Activated CD8-positive, alpha-beta memory T cell treated with anti-CD3 and anti-CD28 coated beads, Interleukin-2, amount 50 U/mL, for 24 hours (primary cell): ENCODE measurements around the gene ULK1.

Experiments
- DNase-seq: peaks from one replicate; pipeline ENCODE4 v3.0.0-alpha.2; 2020; ENCODE audit errors: extremely low read depth

The ULK1 gene

DNA sequence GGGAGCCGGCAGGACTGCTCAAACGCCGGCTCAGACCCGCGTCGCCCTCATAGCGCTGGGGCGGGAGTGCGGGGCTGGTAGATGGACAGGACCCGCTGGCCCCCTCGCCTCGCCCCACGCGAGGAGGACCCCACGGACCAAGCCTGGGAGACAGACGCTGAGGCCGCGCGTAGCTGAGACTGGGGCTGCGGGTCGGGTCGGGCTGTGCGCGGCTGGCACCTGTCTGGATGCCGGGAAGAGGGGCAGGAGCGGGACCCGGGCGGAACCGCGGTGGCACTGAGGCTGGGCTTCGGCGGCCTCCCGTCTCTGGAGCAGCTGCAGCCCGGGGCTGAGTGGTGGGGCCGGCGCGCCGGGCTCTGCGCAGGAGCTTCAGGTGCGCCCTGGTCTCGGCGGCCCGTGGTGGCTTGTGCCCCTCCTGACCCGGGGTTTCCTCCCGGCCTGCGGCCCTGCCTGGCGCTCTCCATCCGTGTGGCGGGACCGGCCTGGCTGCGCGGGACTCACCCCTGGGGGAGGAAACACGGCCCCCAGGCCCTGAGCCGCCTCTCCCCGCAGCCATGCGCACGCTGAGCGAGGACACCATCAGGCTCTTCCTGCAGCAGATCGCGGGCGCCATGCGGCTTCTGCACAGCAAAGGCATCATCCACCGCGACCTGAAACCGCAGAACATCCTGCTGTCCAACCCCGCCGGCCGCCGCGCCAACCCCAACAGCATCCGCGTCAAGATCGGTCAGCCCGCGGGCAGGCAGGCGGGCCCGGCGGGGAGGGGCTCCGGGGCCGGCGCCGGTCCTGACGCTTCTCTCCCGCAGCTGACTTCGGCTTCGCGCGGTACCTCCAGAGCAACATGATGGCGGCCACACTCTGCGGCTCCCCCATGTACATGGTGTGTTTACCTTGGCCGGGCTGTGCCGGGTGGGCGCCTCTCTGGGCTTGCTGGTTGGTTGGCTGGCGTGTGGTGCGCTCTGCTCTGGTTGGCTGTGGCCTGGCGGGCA is 14.0 kb downstream of the ULK1 start:
- DNase-seq = no peak

DNA sequence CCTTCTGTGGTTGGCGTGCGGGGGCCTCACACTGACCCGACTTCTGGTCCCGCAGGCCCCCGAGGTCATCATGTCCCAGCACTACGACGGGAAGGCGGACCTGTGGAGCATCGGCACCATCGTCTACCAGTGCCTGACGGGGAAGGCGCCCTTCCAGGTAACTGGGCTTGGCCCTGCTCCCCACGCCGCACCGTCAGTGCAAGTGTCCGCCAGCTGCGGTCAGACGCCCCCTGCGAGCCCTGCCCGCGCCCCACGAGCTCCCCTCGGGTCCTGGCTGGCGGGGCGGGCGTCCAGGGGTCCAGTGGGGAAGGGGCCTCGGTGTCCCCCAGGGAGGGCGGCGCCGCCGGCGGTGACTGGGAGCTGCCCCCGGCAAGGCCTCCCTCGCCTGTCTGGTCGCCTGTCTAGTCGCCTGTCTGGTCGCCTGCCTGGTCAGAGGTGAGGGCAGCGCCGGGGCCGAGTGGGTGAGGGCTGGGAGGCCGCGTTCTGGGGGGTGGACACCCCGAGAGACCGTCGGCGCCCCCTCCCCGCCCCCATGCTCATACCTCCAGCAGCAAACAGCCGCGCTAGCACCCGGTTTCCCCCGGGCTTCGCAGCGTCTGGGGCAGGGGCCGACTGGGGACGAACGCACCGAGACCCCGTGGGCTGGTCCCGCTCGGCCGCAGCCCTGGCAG is 14.8 kb downstream of the ULK1 start:
- DNase-seq = no peak

- DNase-seq = no peak
Measured at GRCh38 chr12:131909752-131910219, 15.4 kb downstream of the ULK1 start.

GRCh38 chr12:131910302-131911027 is 16.0 kb downstream of the ULK1 start:
- no peak for DNase-seq

DNA sequence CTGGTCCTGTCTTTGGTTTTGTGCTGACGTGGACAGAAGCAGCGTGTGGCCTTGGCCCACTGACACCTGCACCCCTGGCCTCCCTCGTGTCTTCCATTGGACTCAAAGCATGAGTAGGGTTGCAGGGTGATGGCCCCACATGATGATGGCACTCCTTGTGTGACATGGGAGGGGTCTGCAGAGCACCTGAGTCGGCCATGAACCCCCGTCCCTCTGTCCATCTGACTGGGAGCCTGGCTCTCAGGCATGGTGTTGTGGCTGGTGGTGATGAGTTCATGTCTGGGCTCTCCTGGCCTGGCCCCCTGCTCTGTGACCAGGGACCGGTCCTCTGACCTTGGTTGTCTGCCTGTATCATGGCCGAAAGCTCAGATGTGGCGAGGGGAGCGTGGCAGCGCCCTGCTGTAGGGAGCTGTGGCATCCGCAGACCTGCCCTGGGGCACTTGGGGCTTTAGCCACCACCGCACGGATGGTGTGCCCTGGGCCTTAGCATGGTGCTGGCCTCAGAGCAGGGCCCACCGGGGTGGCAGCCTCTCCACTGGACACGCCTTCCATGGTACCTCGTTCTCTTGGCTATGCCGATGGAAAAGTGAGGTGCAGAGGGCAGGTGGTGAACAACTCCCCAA is 16.7 kb downstream of the ULK1 start:
- DNase-seq = no peak

GRCh38 chr12:131911851-131912477 is 17.5 kb downstream of the ULK1 start:
- no peak for DNase-seq

- no peak for DNase-seq
Measured at GRCh38 chr12:131912518-131913274, 18.3 kb downstream of the ULK1 start.

- DNase-seq = no peak
Measured at GRCh38 chr12:131913666-131914065, 19.2 kb downstream of the ULK1 start.

DNA sequence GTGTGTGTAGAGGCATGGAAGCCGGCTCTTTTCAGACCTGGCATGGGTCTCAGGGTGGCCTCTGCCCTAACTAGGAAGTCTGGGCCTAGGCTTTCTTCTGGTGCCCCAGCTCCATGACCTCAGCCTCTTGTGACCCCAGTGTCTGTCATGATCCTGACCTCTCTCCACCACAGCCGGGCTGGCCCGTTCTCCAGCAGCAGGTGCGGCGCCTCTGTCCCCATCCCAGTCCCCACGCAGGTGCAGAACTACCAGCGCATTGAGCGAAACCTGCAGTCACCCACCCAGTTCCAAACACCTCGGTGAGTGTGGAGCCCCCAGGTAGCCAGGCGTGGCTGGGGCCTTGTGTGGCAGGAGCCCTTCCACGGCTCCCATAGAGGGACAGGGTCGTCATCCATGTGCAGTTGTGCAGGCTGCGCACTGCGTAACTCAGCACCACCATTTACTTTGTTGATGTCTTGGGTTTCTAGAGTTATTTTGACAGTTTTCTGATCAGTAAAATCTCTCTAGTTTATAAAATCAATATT is 19.8 kb downstream of the ULK1 start:
- DNase-seq = no peak

- DNase-seq = no peak
Measured at GRCh38 chr12:131915000-131915689, 20.7 kb downstream of the ULK1 start.

DNA sequence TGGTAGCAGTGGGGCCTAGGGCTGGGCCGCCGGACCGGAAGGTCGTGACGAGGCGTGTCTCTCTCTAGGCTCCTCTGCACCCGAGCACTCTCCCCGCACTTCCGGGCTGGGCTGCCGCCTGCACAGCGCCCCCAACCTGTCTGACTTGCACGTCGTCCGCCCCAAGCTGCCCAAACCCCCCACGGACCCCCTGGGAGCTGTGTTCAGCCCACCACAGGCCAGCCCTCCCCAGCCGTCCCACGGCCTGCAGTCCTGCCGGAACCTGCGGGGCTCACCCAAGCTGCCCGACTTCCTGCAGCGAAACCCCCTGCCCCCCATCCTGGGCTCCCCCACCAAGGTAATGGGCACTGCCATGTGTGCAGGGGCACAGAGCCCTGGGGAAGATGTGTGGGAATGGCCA is 21.4 kb downstream of the ULK1 start:
- DNase-seq = no peak

- DNase-seq = no peak
Measured at GRCh38 chr12:131916306-131917138, 22.1 kb downstream of the ULK1 start.

DNA sequence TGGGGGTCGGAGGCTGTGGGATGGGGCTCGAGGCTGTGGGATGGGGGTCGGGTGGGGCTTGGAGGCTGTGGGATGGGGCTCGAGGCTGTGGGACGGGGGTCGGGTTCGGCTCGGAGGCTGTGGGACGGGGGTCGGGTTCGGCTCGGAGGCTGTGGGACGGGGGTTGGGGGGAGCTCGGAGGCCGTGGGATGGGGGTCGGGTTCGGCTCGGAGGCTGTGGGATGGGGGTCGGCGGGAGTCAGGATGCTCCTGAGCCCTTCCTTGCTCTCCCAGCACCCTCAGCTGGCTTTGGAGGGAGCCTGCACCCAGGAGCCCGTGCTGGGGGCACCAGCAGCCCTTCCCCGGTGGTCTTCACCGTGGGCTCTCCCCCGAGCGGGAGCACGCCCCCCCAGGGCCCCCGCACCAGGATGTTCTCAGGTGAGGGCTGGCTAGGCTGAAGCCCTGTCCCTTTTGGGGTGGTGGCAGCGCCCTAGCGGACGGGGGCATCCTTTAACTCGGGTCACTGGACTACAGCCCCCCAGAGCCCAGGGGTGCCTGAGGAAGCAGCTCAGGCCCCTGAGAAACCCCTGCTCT is 22.8 kb downstream of the ULK1 start:
- DNase-seq = no peak

- DNase-seq = no peak
Measured at GRCh38 chr12:131917711-131918306, 23.4 kb downstream of the ULK1 start.

- DNase-seq = no peak
Measured at GRCh38 chr12:131918311-131919050, 24.1 kb downstream of the ULK1 start.

DNA sequence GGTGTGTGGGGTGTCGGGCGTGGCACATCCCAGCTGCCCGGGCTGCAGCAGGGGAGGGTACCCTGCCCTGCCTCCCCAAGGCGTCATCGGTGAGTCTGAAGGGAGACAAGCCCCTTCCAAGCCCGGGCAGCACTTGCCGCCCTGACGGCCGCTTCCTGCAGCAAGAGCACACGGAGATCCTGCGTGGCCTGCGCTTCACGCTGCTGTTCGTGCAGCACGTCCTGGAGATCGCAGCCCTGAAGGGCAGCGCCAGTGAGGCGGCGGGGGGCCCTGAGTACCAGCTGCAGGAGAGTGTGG is 24.6 kb downstream of the ULK1 start:
- no peak for DNase-seq

DNA sequence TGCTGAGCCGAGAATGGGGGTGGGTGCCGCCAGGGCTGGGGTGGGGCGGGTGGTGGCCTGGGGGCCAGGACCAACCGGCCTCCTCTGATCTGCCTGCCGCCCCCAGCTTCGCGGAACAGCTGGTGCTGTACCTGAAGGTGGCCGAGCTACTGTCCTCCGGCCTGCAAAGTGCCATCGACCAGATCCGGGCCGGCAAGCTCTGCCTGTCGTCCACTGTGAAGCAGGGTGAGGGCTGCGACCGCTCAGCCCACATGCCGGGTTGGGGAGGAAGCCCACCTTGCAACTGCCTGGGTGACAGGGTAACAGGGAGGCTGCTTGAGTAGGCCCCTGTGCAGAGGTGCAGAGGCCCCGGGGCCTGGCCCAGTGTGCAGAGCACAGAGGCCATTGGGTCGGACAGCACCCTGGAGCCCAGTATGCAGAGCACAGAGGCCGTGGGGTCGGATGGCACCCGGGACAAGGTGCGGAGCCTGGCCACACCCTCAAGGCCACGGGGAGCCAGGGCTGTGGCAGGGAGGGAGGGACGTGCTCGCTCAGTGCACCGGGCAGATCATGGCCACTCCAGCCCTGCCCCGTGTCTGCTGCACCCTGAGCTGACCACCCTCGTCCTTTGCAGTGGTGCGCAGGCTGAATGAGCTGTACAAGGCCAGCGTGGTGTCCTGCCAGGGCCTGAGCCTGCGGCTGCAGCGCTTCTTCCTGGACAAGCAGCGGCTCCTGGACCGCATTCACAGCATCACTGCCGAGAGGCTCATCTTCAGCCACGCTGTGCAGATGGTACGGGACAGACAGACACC is 25.1 kb downstream of the ULK1 start:
- DNase-seq = no peak
